ENCODE results near the gene PDK1.
A peak's percentile ranks its signal among the peaks of the same experiment; 100 is the strongest.
"Not testable (repeated sequence)": the region's sequence is repeated elsewhere in the genome, so short reads cannot be mapped to it uniquely, and the experiment has no call there.

Gene PDK1

DNA sequence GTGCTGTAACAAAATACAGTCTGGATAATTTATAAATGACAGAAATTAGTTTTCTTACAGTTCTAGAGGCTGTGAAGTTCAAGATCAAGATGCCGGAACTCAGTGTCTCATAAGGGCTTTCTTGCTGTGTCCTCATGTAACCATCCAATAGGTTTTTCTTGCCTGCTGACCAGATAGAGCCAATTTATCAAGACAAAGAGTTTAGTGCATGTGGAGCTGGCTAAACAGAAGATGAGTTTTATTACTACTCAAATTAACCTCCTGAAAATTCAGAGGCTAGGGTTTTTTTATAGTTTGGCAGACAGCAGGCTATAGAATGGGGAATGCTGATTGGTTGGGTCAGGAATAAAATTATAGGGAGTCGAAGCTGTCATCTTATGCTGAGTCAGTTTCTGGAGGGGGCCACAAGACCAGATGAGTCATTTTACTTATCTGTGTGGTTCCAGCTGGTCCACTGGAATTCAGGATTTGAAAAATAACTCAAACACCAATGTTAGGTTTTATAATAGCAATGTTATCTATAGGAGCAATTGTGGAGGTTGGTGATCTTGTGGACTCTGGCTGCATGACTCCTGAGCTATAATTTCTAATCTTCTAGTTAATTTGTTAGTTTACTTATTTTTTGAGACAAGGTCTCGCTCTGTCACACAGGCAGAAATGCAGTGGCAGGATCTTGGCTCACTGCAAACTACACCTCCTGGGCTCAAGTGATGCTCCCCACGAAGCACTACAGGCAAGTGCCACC, 3.2 kb upstream of the PDK1 start:
- no peak for DNase-seq (ENCODE audit: low read depth in 2 of 2, low spot score in 1 of 2)

DNA sequence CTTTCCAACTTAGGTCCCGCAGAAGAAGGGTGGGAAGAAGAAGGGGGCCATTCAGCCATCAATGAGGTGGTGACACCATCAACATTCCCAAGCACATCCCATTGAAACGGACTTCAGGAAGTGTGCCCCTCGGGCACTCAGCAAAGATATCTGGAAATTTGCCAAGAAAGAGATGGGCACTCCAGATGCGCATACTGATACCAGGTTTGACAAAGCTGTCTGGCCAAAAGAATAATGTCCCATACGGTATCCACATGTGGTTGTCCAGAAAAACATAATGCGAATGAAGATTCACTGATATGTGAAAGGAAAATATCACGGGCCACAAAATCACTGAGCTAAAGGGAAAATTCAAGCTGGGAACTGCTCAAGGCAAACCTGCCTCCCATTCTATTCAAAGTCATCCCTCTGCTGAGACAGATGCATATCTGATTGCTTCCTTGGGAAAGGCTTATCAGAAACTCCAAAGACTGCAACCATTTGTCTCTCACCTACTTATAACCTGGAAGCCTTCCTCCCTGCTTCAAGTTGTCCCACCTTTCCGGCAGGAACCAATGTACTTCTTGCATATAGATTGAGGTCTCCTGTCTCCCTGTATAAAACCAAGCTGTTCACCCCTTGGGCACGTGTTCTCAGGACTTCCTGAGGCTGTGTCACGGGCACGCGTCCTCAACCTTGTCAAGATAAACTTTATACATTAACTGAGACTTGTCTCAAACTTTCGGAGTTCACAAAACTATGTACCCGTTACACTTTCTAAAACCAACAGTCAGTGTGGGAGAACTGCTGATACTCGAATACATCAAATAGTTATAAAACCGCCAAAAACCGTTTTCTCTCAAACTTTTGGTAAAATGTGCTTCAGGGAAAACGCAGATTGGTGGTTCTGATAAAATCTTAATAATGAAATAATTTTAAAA, 1.3 kb upstream of the PDK1 start:
- no peak for DNase-seq (ENCODE audit: low read depth in 2 of 2, low spot score in 1 of 2)

DNA sequence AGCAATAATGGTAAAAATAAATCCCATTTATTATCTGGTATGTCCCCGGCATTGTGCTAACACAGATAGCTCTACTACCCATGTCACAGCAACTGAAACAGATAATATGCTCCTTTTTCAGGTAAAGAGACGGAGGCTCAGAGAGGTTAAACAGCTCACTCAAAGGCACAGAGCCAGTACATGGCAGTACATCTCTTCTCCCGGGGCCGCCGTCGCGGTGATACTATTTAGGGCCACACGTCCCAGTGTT, 693 bp upstream of the PDK1 start:
- no peak for DNase-seq (ENCODE audit: low read depth in 2 of 2, low spot score in 1 of 2)

DNA sequence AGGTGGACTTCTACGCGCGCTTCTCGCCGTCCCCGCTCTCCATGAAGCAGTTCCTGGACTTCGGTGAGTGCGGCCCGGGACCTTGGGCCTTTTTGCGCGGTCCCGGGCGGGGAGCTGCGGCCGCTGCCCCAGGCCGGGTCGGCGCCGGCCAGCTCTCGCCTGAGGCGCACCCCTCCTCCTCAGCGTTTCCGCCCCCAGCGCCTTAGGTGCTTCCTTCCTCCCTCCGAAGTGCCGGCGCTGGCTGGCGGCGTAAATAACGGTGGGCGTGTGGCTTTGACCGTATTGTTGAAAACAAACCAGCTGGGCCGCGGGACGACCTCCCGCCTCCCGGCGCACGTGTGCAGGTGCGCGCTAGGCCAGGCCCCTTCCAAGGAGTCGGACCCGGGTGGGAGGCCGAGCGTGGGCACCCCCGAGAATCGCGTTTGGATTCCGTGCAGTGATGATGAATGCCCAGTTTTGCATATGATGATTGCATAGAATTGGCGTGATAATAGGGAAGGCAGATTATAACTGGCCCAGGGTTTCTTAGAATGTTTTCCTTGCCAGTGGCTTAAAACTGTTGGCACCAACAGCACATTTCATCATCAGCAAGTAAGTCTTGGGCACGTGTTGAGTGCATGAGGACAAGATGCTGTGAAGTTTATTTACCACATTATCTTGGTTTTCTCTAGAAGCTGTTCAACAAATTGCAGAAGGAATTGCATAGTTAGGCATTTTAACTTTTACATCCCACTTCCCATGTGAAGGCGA, 569 bp downstream of the PDK1 start:
- peak; percentile 14 to 26 for DNase-seq (ENCODE audit: low read depth in 2 of 2, low spot score in 1 of 2)

DNA sequence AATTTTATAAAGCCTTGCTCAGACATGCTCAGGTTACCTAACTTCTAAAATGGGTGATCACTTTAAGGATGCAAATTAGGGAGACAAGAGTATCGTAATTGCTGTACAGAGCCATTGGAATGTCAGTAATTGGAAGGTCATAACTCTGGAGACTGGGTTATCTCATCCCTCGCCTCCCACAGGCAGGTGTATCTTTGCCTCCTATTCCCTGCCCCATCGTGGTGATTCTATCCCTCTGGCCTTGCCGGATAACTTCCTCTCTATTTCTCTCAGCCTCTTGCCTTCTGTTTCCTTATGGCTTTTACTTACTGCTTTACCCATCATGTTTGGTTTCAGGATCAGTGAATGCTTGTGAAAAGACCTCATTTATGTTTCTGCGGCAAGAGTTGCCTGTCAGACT, 2.5 kb downstream of the PDK1 start:
- no peak for DNase-seq (ENCODE audit: low read depth in 2 of 2, low spot score in 1 of 2)

DNA sequence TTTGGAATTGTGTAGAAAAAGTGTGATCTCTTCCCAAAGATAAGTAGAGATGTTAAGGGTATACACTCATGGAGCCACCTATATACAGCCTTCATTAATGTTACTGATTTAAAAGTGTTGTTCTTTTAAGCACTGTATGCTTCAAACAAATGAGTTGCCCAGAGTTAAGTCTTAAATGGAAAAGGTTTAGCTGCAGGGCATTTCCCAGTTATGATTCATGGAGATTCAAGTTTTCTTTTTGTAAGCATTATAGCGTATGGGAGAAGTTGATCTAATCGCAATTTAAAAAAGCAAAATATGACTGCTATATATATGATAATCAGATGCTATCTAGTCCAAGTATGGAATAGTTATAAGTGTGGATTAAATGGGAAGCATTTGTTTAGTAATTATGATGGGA, 4.8 kb downstream of the PDK1 start:
- DNase-seq (ENCODE audit: low read depth in 2 of 2, low spot score in 1 of 2), result no peak

DNA sequence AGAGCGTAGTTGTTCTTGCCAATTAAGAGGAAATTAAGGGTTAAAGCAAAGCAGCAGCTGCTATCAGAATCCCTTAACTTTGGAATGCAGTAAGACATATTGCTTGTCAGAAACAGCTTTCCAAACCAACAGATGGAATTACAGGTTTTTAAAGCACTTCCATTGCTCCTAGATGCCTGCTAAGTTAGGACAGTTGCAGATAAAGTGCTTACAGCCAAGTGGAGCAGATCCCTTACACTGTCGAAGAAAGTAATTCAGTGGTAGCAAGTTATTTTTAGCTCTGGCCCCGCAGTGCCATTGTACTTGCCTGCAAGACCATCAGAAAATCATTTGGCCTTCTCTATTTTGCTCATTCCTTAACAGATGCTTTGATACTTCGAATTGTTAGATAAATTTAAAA, 5.4 kb downstream of the PDK1 start:
- no peak for DNase-seq (ENCODE audit: low read depth in 2 of 2, low spot score in 1 of 2)

DNA sequence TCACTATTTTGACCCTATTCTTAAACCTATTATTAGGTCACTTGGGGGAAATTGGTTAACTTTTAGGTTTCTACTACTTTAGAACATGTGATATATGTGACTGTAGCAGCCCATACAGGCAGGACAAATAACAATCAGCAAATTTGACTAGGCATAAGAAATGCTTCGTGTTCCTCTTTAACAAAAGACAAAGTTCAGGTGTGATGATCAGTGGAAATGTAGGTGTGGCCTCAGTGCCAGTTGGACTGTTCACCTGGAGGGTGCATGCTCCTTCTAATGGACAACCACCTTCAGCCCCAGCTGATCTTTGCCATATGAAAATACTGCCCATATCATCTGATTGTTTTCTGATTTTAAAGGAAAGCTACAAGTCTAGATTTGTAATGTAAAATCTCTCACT, 6.4 kb downstream of the PDK1 start:
- no peak for DNase-seq (ENCODE audit: low read depth in 2 of 2, low spot score in 1 of 2)

DNA sequence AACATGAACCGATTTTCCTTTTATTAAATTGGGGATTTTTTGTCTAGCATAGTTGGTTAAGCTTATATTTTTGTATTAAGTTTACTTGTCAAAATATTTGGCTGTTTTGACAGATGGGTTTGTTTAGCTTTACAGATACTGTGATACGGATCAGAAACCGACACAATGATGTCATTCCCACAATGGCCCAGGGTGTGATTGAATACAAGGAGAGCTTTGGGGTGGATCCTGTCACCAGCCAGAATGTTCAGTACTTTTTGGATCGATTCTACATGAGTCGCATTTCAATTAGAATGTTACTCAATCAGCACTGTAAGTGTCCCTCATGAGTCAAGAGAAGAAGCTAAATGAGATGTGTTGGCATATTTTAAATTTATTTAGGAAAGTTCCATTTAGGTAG, 8.5 kb downstream of the PDK1 start:
- no peak for DNase-seq (ENCODE audit: low read depth in 2 of 2, low spot score in 1 of 2)

DNA sequence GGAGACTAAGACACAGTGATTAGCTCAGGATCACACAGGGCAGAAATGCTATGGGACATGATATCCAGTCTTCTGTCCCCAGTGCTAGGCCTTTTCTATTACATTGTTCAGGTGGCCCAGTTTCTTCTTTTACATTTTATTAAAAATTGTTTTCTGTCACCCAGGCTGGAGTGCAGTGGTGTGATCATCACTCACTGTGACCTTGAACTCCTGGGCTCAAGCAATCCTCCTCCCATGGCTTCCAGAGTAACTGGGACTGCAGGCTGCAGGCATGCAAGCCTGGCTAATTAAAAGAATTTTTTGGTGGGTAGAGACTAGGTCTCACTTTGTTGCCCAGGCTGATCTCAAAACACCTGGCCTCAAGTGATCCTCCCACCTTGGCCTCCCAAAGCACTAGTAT, 15.4 kb downstream of the PDK1 start:
- no peak for DNase-seq (ENCODE audit: low read depth in 2 of 2, low spot score in 1 of 2)

DNA sequence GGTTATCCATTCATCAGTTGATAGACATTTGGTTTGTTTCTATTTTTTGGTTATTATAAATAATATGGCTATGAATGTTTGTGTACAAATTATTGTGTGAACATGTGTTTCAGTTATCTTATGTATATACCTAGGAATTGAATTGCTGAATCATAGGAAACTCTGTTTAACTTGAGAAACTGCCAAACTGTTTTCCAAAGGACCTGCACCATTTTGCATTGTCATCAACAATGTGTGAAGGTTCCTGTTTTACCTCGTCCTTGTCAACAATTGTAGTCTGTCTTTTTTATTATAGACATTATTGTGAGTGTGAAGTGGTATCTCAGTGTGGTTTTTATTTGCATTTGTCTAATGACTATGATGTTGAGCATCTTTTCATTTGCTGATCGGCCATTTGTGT, 17.1 kb downstream of the PDK1 start:
- no peak for DNase-seq (ENCODE audit: low read depth in 2 of 2, low spot score in 1 of 2)

DNA sequence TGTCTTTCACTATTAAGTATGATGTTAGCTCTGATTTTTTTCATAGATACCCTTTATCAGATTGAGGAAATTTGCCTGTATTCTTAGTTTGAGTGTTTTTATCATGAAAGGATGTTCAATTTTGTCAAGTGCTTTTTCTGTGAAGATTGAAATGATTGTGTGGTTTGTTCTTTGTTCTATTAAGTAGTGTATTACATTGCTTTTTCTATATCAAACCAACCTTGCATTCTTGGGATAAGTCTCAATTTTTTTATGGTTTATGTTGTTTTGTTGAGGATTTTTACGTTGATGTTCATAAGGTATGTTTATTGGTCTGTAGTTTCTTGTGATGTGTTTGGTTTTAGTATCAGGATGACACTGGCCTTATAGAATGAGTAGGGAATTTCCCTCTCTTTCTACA, 19.1 kb downstream of the PDK1 start:
- no peak for DNase-seq (ENCODE audit: low read depth in 2 of 2, low spot score in 1 of 2)

DNA sequence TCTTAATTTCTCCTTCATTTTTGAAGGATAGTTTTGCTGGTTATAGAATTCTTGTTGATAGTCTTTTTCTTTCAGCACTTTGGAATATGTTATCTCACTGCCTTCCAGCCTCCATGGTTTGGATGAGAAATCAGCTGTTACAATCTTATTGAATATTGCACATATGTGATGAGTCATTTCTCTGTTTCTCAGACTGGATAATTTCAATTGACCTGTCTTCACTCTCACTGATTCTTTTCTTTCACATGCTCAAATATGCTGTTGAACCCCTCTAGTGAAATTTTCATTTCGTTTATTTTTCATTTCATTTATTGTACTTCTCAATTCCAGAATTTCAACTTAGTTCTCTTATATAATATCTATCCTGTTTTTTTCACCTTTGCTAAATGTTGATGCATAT, 22.2 kb downstream of the PDK1 start:
- no peak for DNase-seq (ENCODE audit: low read depth in 2 of 2, low spot score in 1 of 2)

DNA sequence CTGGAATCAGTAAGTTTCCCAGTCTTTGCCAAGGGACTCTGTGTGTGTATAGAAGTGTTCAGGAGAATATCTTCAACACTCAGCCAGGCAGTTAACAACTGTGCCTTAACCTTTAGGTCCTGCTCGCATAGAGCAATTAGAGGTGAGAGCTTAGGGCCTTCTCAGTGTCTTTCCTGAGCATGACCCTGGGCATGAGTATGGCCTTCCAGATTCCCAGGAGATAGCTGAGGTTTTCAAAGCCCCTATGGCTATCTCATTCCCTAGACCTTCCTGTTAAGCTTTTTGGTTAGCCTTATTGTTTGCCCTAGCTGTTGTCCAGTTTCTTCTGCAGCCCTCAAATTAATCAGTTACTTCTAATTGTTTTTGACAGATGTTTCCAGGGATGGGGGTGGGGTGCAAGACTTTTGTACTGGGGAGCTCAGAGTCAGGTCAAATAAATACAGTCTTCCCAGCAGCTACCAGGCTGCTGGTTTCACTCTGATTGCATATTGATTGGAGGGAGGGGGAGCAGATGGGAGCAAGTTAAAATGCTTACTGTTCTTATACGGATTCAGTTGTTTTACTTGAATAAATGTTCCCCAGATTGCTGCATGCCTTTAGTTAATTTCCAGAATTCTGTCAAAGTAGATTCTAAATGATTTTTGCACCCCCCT, 23.1 kb downstream of the PDK1 start:
- no peak for DNase-seq (ENCODE audit: low read depth in 2 of 2, low spot score in 1 of 2)

DNA sequence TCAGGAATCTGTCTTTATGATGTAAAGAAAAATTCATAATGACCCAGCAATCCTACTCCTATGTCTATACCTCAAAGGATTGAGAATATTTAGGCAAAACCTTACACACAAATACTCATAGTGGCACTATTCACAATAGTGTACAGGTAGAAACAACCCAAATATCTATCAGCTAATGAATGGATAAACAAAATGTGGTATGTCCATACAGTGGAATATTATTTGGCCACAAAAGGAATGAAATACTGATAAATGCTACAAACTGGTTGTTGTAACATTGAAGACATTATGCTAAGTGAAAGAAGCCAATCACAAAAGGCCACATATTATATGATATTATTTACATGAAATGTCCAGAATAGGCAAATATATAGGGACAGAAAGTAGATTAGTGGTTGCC, 24.7 kb downstream of the PDK1 start:
- no peak for DNase-seq (ENCODE audit: low read depth in 2 of 2, low spot score in 1 of 2)

DNA sequence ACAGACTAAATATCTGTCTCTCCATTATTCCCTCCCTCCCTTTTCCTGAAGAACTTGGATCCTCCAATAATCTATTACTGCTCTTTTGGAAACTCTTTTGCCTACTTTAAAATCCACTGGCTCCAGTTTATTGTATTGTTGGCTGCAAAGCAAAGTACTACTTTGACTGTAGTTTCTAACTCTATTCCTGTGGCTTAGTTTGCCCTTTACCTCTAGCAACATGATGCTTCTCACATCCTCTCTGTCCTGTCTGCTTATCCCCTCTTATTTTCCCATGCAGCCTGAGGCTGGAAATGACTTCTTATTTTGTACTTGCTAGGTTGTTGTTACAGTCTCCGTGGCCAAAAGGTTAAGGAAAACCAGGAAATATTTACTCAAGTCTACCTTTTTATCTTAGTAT, 26.8 kb downstream of the PDK1 start:
- no peak for DNase-seq (ENCODE audit: low read depth in 2 of 2, low spot score in 1 of 2)

DNA sequence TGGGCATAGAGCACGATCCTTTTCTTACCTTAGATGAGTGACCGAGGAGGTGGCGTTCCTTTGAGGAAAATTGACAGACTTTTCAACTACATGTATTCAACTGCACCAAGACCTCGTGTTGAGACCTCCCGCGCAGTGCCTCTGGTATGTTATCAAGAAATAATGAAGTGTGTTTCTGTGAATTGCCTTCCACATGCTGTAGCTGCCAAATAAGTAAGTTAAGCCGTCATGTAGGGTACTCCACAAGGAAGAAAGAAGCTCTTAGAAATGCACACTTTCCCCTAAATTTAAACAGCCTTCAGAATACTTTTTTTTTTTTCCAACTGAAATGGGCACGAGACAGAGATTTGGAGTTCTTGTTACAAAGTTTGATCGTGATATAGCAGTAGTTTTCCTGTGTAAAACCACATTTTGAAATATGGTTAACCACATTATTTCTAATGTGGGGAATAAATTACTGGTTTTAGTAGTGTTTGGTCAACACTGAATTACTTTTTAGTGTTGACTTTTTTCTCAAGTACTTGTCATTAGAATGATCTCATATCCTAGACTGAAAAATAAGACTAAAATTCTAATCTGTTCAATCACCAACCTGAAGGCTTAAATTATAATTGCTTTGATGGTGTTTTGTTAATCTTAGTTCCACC, 30.5 kb downstream of the PDK1 start:
- DNase-seq (ENCODE audit: low read depth in 2 of 2, low spot score in 1 of 2), result no peak

DNA sequence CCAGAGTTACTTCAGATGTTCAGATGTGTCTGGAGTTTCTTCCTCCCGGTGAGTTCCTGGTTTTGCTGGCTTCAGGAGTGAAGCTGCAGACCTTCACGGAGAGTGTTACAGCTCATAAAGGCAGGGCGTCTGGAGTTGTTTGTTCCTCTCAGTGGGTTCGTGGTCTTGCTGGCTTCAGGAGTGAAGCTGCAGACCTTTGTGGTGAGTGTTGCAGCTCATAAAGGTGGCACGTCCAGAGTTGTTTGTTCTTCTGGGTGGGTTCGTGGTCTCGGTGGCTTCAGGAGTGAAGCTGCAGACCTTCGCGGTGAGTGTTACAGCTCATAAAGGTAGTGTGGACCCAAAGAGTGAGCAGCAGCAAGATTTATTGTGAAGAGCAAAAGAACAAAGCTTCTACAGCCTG, 31.3 kb downstream of the PDK1 start:
- DNase-seq (ENCODE audit: low read depth in 2 of 2, low spot score in 1 of 2), result not testable (repeated sequence)

DNA sequence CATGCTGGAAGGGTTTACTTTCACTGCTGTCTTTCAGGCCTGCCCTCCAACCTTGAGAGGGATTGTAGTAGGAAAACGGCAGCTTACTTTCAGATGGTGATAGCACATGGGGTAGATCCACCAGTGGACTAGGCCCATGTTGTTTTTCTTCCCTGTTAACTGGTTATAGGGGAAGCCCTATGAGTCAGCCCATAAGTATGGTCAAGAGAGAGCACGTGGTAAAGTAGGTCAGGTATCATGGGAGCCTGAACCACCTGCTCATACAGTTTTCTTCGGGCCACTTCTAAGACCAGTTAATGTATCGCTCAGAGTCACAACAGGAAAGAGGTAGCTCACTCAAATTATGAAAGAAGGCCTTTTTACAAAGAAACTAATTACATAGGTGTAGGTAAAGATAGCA, 33.0 kb downstream of the PDK1 start:
- DNase-seq (ENCODE audit: low read depth in 2 of 2, low spot score in 1 of 2), result no peak

DNA sequence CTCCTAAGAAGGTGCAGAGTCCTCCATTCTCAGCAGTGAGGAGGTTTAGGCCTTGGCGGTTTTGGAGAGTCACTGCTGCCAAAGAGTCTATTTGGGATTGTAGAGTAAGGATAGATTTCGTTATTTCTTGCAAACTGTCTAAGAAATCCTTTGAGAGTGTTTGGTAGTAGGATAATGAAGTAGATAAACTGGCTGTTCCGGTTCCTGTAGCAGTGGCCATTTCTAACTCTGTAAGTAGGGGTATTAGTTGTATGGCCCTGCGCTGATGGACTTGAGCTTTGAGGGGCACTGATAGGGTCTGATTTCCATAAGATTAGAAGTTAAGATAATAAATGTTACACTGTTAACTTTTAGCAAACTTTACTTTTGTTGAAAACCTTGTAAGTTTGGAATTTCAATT, 35.5 kb downstream of the PDK1 start:
- DNase-seq (ENCODE audit: low read depth in 2 of 2, low spot score in 1 of 2), result not testable (repeated sequence)

DNA sequence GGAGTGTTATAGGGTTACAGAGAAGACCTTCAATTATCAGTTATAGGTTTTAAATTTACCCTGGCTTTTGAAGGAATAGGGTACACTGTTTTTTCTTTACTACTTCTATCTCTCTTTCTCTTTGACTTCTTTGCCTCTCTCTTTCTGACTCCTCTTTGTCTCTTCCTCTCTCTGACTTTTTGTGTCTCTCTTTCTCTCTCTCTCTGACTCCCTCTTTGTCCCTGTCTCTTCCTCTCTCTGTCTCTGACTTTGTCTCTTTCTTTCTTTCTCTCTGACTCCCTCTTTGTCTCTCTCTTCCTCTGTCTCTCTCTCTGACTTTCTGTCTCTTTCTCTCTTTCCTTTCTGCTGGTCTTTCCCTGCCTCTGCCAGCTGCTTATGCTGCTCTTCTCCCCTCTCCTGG, 36.3 kb downstream of the PDK1 start:
- DNase-seq (ENCODE audit: low read depth in 2 of 2, low spot score in 1 of 2), result not testable (repeated sequence)

All from stimulated activated CD8-positive, alpha-beta memory T cell treated with anti-CD3 and anti-CD28 coated beads, Interleukin-4, amount 100 ng/mL, for 1 hour (primary cell).